Mucosa of descending colon (tissue), 3 donors: Measurements from ENCODE around the gene WNT6. TPM values are rescaled to one million over a fixed set of nuclear protein-coding genes. Genes with fewer than 3 reads are reported as not detected.

ENCODE experiments used
- ATAC-seq: fragments of 200-7000 bp; cut with Tn5 transposase; one replicate; pipeline ENCODE4 v1.9.1; 2020; ENCODE audit warnings: mild to moderate bottlenecking, moderate library complexity
- DNase-seq, 3 donors: peaks; one replicate each; pipeline ENCODE4 v3.0.0-alpha.2; 2020
- H3K36me3 ChIP-seq: fragments of 200-600 bp; one replicate; pipeline ENCODE4 v1.8.0; 2021; ENCODE audit warnings: low read depth, mild to moderate bottlenecking
- H3K4me1 ChIP-seq: fragments of 200-600 bp; one replicate; pipeline ENCODE4 v1.8.0; 2021; ENCODE audit warnings: low read depth, mild to moderate bottlenecking
- H3K4me3 ChIP-seq: fragments of 200-600 bp; one replicate; pipeline ENCODE4 v1.8.0; 2021; ENCODE audit warnings: mild to moderate bottlenecking
- H3K9me3 ChIP-seq: fragments of 200-600 bp; one replicate; pipeline ENCODE4 v1.8.0; 2021; ENCODE audit warnings: mild to moderate bottlenecking
- intact Hi-C, 2 donors: fragments of 100-400 bp; cut with DNase I in 1 of 2; cut with micrococcal nuclease in 1 of 2; formaldehyde crosslinking; loops; one replicate each; pipeline versions ENCODE4 v1.11.0 to v1.11.1; 2022; cut with DNase I, micrococcal nuclease
- total RNA-seq, 3 donors: library from RNA; stranded (reverse); fragmentation: NEBNext Ultra II Directional in 2 of 3; extraction: Animal tissue kit (Norgen Biotek cat#: 25700) in 2 of 3; gene quantifications; one replicate each; pipeline versions ENCODE4 v1.2.1 to v1.2.4, GENCODE V29; 2021 to 2023
- TF ChIP-seq, protein P1 (sequence below): fragments of 200-600 bp; IDR thresholded peaks from one replicate; pipeline ENCODE4 v1.8.0; 2022; ENCODE audit warnings: antibody characterized with exemption, mild to moderate bottlenecking
- donor health status: DM: no; HTN: no; CAD: no; lungs with moderate emphysema.
- donor health status: DM: no; HTN: no; CAD: no.
- donor health status: DM: no; HTN: yes; CAD: no.

Gene WNT6
- total RNA-seq, 3 donors from 2014 or later: 0.39 to 5.7 (median 0.41) TPM

DNA sequence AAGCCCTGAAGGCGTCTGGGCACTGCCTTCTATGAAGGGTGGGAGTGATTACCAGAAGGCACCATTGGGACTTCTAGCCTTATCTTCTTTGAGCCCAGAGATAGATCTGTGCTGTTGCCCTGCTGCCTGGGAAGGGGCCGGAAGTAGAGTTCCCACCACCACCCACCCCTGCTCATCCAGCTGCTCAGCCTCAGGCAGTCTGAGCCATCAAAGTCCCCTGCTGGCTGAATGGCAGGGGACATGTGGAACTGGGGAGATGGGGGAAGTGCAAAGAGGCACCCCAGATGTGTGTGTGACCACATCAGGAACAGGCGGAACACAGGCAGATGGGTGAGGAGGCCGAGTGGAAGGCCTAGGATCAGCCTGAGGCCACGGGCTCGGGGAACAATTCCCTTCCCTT lies 17.7 kb downstream of the WNT6 start:
- Histone ChIP-seq H3K4me1 (peaks cover 10% of the 10 kb centered on the region), H3K4me3 (no peak overlapping the region), H3K36me3 (no peaks in the 10 kb centered on the region), H3K9me3 (no peaks in the 10 kb centered on the region)
- intact Hi-C loops: no loop called here
- TF ChIP-seq, protein P1, sequence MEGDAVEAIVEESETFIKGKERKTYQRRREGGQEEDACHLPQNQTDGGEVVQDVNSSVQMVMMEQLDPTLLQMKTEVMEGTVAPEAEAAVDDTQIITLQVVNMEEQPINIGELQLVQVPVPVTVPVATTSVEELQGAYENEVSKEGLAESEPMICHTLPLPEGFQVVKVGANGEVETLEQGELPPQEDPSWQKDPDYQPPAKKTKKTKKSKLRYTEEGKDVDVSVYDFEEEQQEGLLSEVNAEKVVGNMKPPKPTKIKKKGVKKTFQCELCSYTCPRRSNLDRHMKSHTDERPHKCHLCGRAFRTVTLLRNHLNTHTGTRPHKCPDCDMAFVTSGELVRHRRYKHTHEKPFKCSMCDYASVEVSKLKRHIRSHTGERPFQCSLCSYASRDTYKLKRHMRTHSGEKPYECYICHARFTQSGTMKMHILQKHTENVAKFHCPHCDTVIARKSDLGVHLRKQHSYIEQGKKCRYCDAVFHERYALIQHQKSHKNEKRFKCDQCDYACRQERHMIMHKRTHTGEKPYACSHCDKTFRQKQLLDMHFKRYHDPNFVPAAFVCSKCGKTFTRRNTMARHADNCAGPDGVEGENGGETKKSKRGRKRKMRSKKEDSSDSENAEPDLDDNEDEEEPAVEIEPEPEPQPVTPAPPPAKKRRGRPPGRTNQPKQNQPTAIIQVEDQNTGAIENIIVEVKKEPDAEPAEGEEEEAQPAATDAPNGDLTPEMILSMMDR: no peak
- ATAC-seq (no peak), DNase-seq (no peak)

DNA sequence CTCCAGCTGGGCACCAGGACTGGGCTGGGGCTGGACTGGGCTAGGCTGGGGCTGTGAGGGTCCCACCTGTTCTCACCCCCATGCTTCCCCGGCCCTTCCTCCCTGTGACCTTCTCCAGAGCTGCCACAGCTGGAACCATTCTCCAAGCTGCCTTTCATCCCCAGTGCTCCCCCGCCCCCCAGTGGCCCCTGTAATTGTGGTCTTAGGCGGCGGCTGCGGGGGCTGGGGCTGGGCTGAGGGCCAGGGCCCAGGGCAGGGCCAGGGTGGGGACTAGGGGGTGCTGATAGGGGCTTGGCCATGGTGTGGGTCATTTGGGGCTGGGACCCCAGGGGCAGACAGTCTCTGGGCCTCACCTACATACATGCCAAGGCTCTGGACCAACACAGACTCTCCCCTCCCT lies 18.3 kb downstream of the WNT6 start:
- Histone ChIP-seq H3K36me3 (no peaks in the 10 kb centered on the region), H3K9me3 (no peaks in the 10 kb centered on the region), H3K4me1 (peaks cover 10% of the 10 kb centered on the region), H3K4me3 (no peak overlapping the region)
- intact Hi-C loops: no loop called here
- no peak for ATAC-seq
- no peak for DNase-seq
- TF ChIP-seq, protein P1: no peak

DNA sequence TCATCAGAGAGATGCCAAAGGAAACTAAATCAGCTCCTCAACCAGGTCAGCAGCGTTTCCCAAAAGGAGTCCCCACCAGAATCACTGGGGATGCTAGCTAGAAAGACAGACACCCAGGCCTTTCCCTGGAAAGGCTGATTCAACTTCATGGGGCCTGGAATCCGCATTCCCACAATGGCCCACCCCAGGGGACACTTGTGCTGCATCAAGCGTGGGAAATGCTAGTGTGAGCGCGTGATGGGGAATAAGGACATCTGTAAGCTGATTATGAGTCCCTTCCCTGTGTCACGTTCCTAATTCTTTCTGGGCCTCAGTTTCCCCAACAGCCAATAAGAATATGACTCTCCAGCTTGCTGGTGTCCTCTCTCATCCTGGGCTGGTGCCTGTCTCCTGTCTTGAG lies 18.9 kb downstream of the WNT6 start:
- intact Hi-C loops: no loop called here
- no peaks in the 10 kb centered on the region for H3K9me3 ChIP-seq
- TF ChIP-seq, protein P1: no peak
- peaks cover 9% of the 10 kb centered on the region for H3K4me1 ChIP-seq
- DNase-seq (peak in 1 of 3 donors; percentile 9), ATAC-seq (no peak)
- H3K4me3 ChIP-seq: no peak overlapping the region
- no peaks in the 10 kb centered on the region for H3K36me3 ChIP-seq

DNA sequence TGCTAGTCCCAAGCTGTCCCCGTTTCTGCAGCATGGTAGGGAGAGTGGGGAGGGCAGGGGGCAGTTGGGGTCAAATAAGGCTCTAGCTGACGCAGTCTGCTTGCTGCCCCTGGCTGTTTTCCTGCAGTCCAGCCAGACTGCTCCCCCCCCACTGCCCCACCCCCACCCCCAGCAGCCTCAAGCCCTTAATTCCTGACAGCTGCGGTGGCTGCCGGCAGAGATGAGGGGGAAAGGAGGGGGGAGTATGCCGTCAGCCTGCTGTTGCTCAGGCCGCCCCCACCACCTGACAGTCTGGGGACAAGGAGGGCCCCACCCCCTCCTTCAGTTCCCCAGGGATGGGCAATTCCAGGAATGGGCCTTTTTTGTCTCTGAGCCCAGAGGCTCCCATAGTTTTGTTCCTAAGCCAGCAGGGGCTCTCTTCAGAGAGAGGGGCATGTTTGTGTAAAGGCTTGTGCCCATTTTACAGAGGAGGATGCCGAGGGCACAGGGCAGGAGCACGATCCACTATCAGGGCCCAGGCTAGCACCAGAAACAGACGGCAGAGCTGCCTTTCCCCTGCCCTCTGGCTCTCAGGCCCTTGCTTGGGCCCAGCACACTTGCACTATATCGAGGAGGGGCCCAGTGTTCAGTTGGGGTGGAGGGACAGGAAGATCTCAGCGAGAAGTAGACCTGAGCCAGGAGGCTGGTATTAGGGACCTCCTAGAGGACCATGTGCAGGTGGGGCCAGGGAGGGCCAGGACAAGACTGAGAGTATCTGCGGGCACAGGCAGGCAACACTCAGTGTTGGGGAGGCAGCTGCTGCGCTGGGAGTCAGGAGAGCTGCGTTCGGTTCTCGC lies 19.5 kb downstream of the WNT6 start:
- TF ChIP-seq, protein P1: no peak
- Histone ChIP-seq H3K4me3 (no peak overlapping the region), H3K9me3 (no peaks in the 10 kb centered on the region), H3K4me1 (peaks cover 14% of the 10 kb centered on the region), H3K36me3 (no peaks in the 10 kb centered on the region)
- peak in 1 of 3 donors; percentile 24 for DNase-seq
- ATAC-seq: no peak
- intact Hi-C loops: no loop called here

DNA sequence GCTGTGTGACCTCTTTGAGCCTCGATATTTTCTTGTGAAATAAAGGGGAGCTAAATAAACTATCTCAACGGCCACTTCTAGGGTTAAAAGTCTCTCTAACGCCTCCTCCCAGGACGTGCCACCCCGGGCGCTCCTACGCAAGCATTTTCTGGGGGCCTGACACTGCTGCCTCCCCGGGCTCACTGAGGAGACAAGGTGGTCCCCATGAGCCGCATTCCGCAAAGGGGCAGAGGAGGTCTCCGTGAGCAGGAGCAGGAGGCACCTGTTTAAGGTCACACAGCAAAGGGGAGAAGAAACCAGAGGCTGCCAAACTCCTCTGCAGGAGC lies 20.1 kb downstream of the WNT6 start:
- ATAC-seq (no peak), DNase-seq (no peak)
- intact Hi-C loops: no loop called here
- Histone ChIP-seq H3K4me1 (peaks cover 14% of the 10 kb centered on the region), H3K36me3 (no peaks in the 10 kb centered on the region), H3K9me3 (no peaks in the 10 kb centered on the region), H3K4me3 (no peak overlapping the region)
- TF ChIP-seq, protein P1: no peak
